ENCODE data around the gene DDX19B.

GRCh38 chr16:70252355-70252988 lies 46.5 kb upstream of the DDX19B start:
- TF ChIP-seq, protein P1, sequence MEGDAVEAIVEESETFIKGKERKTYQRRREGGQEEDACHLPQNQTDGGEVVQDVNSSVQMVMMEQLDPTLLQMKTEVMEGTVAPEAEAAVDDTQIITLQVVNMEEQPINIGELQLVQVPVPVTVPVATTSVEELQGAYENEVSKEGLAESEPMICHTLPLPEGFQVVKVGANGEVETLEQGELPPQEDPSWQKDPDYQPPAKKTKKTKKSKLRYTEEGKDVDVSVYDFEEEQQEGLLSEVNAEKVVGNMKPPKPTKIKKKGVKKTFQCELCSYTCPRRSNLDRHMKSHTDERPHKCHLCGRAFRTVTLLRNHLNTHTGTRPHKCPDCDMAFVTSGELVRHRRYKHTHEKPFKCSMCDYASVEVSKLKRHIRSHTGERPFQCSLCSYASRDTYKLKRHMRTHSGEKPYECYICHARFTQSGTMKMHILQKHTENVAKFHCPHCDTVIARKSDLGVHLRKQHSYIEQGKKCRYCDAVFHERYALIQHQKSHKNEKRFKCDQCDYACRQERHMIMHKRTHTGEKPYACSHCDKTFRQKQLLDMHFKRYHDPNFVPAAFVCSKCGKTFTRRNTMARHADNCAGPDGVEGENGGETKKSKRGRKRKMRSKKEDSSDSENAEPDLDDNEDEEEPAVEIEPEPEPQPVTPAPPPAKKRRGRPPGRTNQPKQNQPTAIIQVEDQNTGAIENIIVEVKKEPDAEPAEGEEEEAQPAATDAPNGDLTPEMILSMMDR (IDR thresholded peaks at IDR 0.05) = peak in 2 of 6 experiments; percentile 7 to 33
- TF ChIP-seq POLR2A (IDR thresholded peaks at IDR 0.05) = no peak

All from adrenal gland (tissue), 5 donors.